ENCODE measurements around the gene RAPGEF4. TPM values are rescaled to one million over a fixed set of nuclear protein-coding genes. Genes with fewer than 3 reads are reported as not detected.

RAPGEF4 gene
- total RNA-seq, 1 experiment from 2014 or later, result 1.4 TPM

DNA sequence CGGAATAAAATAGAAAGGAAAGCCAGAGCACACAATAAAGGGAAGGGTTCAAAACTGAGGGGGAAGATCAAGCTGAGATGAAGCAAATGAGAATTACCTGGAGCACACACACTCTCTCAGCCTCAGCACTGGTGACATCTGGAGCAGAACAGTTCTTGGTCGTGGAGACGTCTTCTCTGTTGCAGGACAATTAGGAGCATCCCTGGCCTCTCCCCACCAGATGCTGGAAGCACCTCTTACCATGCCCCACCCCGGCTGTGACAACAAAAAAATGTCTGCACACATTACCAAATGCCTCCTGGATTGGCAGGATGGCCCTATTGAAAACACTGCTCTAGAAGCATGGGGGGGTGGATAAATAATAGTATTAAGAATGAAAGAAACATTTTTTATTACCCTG is 296.4 kb downstream of the RAPGEF4 start:
- H3K27me3 Mint-ChIP-seq (ENCODE audit: low read depth), result no peaks in the 10 kb centered on the region
- no peaks in the 10 kb centered on the region for H3K79me1 ChIP-seq (ENCODE audit: insufficient read depth, low read depth, low read length, poor library complexity, severe bottlenecking)
- H4K91ac ChIP-seq (ENCODE audit: insufficient read length, low read depth, low read length), result no peak overlapping the region
- H3K27ac Mint-ChIP-seq, result no peak overlapping the region
- WGBS (ENCODE audit: extremely low coverage, insufficient read length, low lambda C conversion rate), result no CpG with 5 or more reads among the region's 4 CpGs
- H3K9me3 ChIP-seq (ENCODE audit: control insufficient read depth, low read depth, low read length), result no peaks in the 10 kb centered on the region
- no peaks in the 10 kb centered on the region for H3K4me1 ChIP-seq (ENCODE audit: insufficient read depth, low read length)
- no peak overlapping the region for H3K14ac ChIP-seq (ENCODE audit: insufficient read depth, low read length)
- no peak overlapping the region for H3T11ph ChIP-seq (ENCODE audit: low read length)
- DNase-seq, result no peak
- H2BK12ac ChIP-seq (ENCODE audit: insufficient read length, low read depth, low read length), result no peak overlapping the region
- no peak overlapping the region for H2AFZ ChIP-seq (ENCODE audit: low read length)
- no peak overlapping the region for H3K4me3 Mint-ChIP-seq
- no peak overlapping the region for H3K18ac ChIP-seq (ENCODE audit: insufficient read length, low read depth, low read length)
- H3K9me3 Mint-ChIP-seq, result no peaks in the 10 kb centered on the region
- H4K5ac ChIP-seq (ENCODE audit: insufficient read length, low read depth, low read length), result no peak overlapping the region
- H2BK120ac ChIP-seq (ENCODE audit: low read depth, low read length, poor library complexity, severe bottlenecking), result no peak overlapping the region
- H2AK5ac ChIP-seq (ENCODE audit: insufficient read length, low read length), result no peak overlapping the region
- no peak overlapping the region for H2BK5ac ChIP-seq (ENCODE audit: insufficient read length, low read length)
- H3K79me2 ChIP-seq (ENCODE audit: insufficient read depth, low read length), result no peaks in the 10 kb centered on the region
- no peaks in the 10 kb centered on the region for H3K23me2 ChIP-seq (ENCODE audit: insufficient read length, low read depth, low read length, poor library complexity, severe bottlenecking)
- no peaks in the 10 kb centered on the region for H4K20me1 ChIP-seq (ENCODE audit: control insufficient read depth, insufficient read depth, insufficient read length)
- no peak overlapping the region for H3K4me2 ChIP-seq (ENCODE audit: insufficient read depth, insufficient read length, low read length)
- no peak overlapping the region for H2BK15ac ChIP-seq (ENCODE audit: low read depth, low read length)
- no peaks in the 10 kb centered on the region for H3K36me3 Mint-ChIP-seq (ENCODE audit: insufficient read depth in 1 of 3, low read depth in 3 of 3)
- H3K4ac ChIP-seq (ENCODE audit: low read depth, low read length), result no peak overlapping the region
- TF ChIP-seq, protein P1, sequence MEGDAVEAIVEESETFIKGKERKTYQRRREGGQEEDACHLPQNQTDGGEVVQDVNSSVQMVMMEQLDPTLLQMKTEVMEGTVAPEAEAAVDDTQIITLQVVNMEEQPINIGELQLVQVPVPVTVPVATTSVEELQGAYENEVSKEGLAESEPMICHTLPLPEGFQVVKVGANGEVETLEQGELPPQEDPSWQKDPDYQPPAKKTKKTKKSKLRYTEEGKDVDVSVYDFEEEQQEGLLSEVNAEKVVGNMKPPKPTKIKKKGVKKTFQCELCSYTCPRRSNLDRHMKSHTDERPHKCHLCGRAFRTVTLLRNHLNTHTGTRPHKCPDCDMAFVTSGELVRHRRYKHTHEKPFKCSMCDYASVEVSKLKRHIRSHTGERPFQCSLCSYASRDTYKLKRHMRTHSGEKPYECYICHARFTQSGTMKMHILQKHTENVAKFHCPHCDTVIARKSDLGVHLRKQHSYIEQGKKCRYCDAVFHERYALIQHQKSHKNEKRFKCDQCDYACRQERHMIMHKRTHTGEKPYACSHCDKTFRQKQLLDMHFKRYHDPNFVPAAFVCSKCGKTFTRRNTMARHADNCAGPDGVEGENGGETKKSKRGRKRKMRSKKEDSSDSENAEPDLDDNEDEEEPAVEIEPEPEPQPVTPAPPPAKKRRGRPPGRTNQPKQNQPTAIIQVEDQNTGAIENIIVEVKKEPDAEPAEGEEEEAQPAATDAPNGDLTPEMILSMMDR (conservative IDR thresholded peaks at IDR 0.05), result no peak
- no peak overlapping the region for H2BK20ac ChIP-seq (ENCODE audit: low read depth, low read length, poor library complexity, severe bottlenecking)
- H3K4me1 Mint-ChIP-seq, result peaks cover 10% of the 10 kb centered on the region in 2 experiments
- H3K23ac ChIP-seq (ENCODE audit: insufficient read length, low read depth, low read length), result no peak overlapping the region
- no peak overlapping the region for H3K9ac ChIP-seq (ENCODE audit: extremely low read depth, insufficient read length, low read length)
- H3K56ac ChIP-seq (ENCODE audit: insufficient read length, low read depth, low read length), result no peak overlapping the region
- no peak overlapping the region for H4K8ac ChIP-seq (replicated peaks; ENCODE audit: insufficient read length, low read depth, low read length)
- no peaks in the 10 kb centered on the region for H3K27me3 ChIP-seq (ENCODE audit: insufficient read depth, low read length)
- no peak overlapping the region for H3K27ac ChIP-seq (ENCODE audit: insufficient read length, low read depth, low read length)
